Kidney epithelial cell (primary cell): Measurements from ENCODE around the gene GALNT9. TPM values are rescaled to one million over a fixed set of nuclear protein-coding genes. Genes with fewer than 3 reads are reported as not detected.
A peak's percentile ranks its signal among the peaks of the same experiment; 100 is the strongest.

Experiments used
- DNase-seq: peaks from one replicate; pipeline ENCODE4 v3.0.0-alpha.2; 2010; ENCODE audit warnings: low read depth
- H3K27me3 ChIP-seq: 2 replicates; pipeline ENCODE4 v1.6.0; 2011; ENCODE audit warnings: low read length; ENCODE audit not compliant: control insufficient read depth, insufficient read depth
- H3K36me3 ChIP-seq: 2 replicates; pipeline ENCODE4 v1.5.1; 2011; ENCODE audit warnings: low read length; ENCODE audit not compliant: control insufficient read depth, insufficient read depth
- H3K4me3 ChIP-seq: 2 replicates; pipeline ENCODE4 v1.5.1; 2011; ENCODE audit warnings: low read depth, mild to moderate bottlenecking, control low read depth, low read length
- total RNA-seq: library from RNA; depleted of rRNA; stranded (reverse); fragments of >200 nt; gene quantifications from 2 replicates; pipeline ENCODE4 v1.2.3, GENCODE V29; 2015
- TF ChIP-seq, protein P1 (sequence below): IDR thresholded peaks from 2 replicates; pipeline ENCODE4 v1.5.1; 2011; ENCODE audit warnings: mild to moderate bottlenecking, moderate library complexity, low read length, control low read depth, inconsistent platforms; ENCODE audit not compliant: insufficient read depth, poor library complexity, severe bottlenecking

GALNT9 gene
- total RNA-seq, 1 donor from 2014 or later, result 1.5 TPM

DNA sequence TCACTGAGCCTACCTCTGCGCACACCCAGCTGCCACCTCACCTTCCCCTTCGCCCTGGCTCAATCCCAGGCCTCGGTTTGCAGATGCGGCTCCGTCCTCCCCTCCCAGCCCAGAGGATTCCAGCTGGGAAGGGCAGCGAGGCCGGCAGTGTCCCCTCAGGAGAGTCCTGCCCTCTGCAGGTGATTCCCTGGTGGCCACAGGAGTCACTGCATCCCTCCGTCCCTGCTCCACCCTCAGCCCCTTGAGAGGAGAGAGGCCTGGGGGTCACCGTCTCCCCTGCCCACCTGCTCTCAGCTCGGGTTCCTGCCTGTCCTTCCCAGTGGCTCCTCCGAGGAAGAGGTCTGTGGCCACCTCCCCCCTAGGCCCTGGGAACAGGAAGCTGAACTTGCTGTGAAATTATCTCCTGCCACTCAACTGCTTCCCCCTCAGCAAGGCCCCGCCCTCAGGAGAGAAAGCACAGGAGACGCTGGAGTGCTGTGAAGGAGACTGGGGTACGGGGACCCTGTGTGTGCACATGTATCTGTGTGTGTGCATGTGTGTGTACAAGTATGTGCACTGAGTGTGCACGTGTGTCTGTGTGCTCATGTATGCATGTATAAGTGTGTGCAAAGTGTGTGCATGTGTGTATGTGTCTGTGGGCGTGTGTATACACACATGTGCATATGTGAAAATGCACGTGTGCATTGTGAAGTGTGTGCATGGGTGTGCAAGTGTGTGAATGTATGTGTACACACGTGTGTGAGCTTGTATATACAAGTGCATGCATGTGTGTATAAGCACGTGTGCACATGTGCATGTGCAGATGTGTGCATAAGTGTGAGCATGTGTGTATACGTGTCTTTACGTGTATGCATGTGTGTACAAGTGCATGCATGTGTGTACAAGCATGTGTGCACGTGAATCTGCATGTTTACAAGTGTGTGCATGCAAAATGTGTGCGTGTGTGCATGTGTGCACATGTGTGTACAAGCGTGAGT is 13.2 kb upstream of the GALNT9 start:
- Histone ChIP-seq H3K4me3 (no peak overlapping the region), H3K27me3 (peaks cover 35% of the 10 kb centered on the region), H3K36me3 (no peaks in the 10 kb centered on the region)
- DNase-seq, result no peak
- TF ChIP-seq, protein P1, sequence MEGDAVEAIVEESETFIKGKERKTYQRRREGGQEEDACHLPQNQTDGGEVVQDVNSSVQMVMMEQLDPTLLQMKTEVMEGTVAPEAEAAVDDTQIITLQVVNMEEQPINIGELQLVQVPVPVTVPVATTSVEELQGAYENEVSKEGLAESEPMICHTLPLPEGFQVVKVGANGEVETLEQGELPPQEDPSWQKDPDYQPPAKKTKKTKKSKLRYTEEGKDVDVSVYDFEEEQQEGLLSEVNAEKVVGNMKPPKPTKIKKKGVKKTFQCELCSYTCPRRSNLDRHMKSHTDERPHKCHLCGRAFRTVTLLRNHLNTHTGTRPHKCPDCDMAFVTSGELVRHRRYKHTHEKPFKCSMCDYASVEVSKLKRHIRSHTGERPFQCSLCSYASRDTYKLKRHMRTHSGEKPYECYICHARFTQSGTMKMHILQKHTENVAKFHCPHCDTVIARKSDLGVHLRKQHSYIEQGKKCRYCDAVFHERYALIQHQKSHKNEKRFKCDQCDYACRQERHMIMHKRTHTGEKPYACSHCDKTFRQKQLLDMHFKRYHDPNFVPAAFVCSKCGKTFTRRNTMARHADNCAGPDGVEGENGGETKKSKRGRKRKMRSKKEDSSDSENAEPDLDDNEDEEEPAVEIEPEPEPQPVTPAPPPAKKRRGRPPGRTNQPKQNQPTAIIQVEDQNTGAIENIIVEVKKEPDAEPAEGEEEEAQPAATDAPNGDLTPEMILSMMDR, result peak; percentile 33

- H3K4me3 ChIP-seq, result no peak overlapping the region
- H3K36me3 ChIP-seq, result no peaks in the 10 kb centered on the region
- peaks cover 32% of the 10 kb centered on the region for H3K27me3 ChIP-seq
- TF ChIP-seq, protein P1, result no peak
- DNase-seq, result no peak
Measured at GRCh38 chr12:132341318-132342050, 12.1 kb upstream of the GALNT9 start.

DNA sequence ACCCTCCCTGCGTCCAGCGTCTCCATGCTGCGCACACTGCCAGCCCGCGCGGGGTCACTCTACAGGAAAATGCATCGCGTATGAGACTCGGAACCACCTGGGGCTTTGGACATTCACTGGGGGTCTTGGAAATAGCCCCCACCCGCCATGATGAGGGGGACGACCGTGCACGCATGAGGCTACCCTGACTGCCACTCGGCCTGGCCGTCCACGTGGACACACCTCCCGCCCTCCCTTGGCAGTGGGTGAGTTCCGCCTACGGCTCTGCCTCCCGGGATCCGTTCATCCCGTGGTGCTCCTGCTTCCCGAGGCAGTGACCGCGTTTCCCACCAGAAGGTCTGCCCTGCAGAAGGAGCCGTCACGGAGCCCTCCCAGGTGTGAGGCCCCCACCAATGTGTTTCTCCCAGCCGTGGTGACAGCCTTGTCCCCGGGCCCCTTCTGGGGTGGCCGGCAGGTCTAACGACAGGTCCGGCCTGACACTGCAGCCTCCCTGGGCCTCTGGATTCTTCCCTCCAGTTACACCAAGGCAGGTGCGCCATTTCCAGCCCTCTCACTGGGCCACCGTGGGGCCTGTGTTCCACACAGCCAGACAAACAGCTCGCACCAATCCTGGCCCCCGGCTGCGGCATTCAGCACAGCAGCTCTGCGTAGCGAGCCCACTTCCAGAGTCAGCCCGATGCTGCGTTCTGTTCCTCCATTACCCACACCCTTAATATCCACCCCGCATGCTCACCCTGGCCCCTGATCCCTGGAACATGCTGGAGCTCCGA is 11.1 kb upstream of the GALNT9 start:
- TF ChIP-seq, protein P1, result no peak
- Histone ChIP-seq H3K4me3 (no peak overlapping the region), H3K27me3 (peaks cover 27% of the 10 kb centered on the region)

GRCh38 chr12:132339856-132340255 is 10.5 kb upstream of the GALNT9 start:
- H3K36me3 ChIP-seq, result no peaks in the 10 kb centered on the region
- H3K4me3 ChIP-seq, result no peak overlapping the region
- no peak for DNase-seq
- TF ChIP-seq, protein P1, result no peak
- peaks cover 21% of the 10 kb centered on the region for H3K27me3 ChIP-seq

More for the DNA sequence above, 11.1 kb upstream of the GALNT9 start:
- no peak for DNase-seq
- H3K36me3 ChIP-seq, result no peaks in the 10 kb centered on the region

DNA sequence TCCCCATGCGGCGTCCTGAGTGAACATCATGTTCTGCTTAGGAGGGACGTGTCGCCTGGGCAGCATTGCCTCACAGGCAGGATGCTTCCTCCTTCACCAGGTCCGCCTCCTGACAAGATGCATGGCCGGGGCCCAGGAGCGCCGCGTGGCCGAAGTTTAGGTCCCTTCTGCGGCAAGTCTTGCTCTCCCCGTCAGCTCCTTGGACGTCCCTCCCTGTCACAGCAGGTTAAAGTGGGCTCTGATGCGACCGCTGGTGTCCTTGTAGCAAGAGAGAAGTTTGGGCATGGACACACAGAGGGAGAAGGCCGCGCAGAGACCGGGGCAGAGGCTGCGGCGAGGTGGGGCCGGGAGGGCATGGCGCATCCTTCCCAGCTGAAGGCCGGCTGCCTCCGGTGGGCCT is 9.4 kb upstream of the GALNT9 start:
- TF ChIP-seq, protein P1, result no peak
- Histone ChIP-seq H3K27me3 (peaks cover 12% of the 10 kb centered on the region), H3K4me3 (no peak overlapping the region), H3K36me3 (no peaks in the 10 kb centered on the region)
- DNase-seq, result no peak
